Activated CD8-positive, alpha-beta memory T cell treated with anti-CD3 and anti-CD28 coated beads, Interleukin-2, amount 50 U/mL, for 1 hour (primary cell): ENCODE results near the gene FKBP9.
"Not testable (repeated sequence)": the region's sequence is repeated elsewhere in the genome, so short reads cannot be mapped to it uniquely, and the experiment has no call there.

ENCODE experiments used
- DNase-seq: peaks from one replicate; pipeline ENCODE4 v3.0.0-alpha.2; 2020; ENCODE audit errors: extremely low read depth

Gene FKBP9

GRCh38 chr7:32952876-32953275 is 4.4 kb upstream of the FKBP9 start:
- no peak for DNase-seq

GRCh38 chr7:32958046-32959025 is 1.1 kb downstream of the FKBP9 start:
- DNase-seq: no peak

- DNase-seq: not testable (repeated sequence)
These were observed 6.7 kb downstream of the FKBP9 start for GRCh38 chr7:32963880-32964301.

GRCh38 chr7:32964461-32965159 is 7.4 kb downstream of the FKBP9 start:
- DNase-seq: not testable (repeated sequence)

GRCh38 chr7:32966489-32967267 is 9.4 kb downstream of the FKBP9 start:
- DNase-seq: not testable (repeated sequence)

- DNase-seq: not testable (repeated sequence)
These were observed 10.0 kb downstream of the FKBP9 start for GRCh38 chr7:32967268-32967582.

- DNase-seq: not testable (repeated sequence)
These were observed 14.7 kb downstream of the FKBP9 start for GRCh38 chr7:32971967-32972366.

GRCh38 chr7:32977159-32977558 is 19.9 kb downstream of the FKBP9 start:
- not testable (repeated sequence) for DNase-seq

GRCh38 chr7:32979246-32979645 is 22.0 kb downstream of the FKBP9 start:
- DNase-seq: not testable (repeated sequence)

- not testable (repeated sequence) for DNase-seq
These were observed 22.7 kb downstream of the FKBP9 start for GRCh38 chr7:32979902-32980301.

- not testable (repeated sequence) for DNase-seq
These were observed 30.9 kb downstream of the FKBP9 start for GRCh38 chr7:32988148-32988547.

GRCh38 chr7:32991068-32991585 is 33.9 kb downstream of the FKBP9 start:
- not testable (repeated sequence) for DNase-seq

- not testable (repeated sequence) for DNase-seq
These were observed 34.9 kb downstream of the FKBP9 start for GRCh38 chr7:32991975-32992700.

- DNase-seq: not testable (repeated sequence)
These were observed 35.5 kb downstream of the FKBP9 start for GRCh38 chr7:32992750-32993149.

GRCh38 chr7:32997956-32998355 is 40.7 kb downstream of the FKBP9 start:
- not testable (repeated sequence) for DNase-seq

GRCh38 chr7:32998361-32999171 is 41.3 kb downstream of the FKBP9 start:
- not testable (repeated sequence) for DNase-seq

GRCh38 chr7:32999380-32999779 is 42.1 kb downstream of the FKBP9 start:
- DNase-seq: not testable (repeated sequence)

- not testable (repeated sequence) for DNase-seq
These were observed 45.9 kb downstream of the FKBP9 start for GRCh38 chr7:33003111-33003510.

- DNase-seq: not testable (repeated sequence)
These were observed 46.9 kb downstream of the FKBP9 start for GRCh38 chr7:33004104-33004616.

GRCh38 chr7:33005193-33005592 is 48.0 kb downstream of the FKBP9 start:
- DNase-seq: not testable (repeated sequence)
